ENCODE results near the gene MEIOSIN.
A peak's percentile ranks its signal among the peaks of the same experiment; 100 is the strongest.

The MEIOSIN gene

DNA sequence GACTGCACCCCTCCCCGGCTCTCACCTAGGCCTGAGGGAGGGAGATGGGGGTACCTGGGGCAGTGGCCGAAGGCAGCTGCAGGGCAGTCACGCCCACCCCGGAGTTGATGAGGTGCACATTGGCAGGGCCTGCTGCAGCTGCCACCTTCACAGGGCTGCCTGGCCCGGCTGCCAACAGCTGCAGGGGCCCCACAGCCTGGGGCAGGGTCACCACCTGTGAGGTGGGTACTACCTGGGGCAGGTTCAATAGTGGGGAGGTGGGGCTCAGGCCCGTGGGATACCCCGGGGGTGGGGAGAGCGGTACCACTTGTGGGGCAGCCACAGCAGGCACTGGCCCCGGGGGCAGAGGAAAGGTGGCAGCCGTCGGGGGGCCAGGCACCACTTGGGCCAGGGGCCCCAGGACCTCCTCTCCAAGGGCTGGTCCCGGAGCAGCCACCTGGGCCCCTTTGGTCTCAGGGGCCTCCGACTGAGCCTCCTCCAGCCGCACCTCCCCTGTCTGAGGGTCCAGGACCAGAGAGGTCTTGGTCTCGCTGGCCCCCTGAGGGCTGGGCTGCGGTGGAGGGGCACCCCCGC, 33.1 kb downstream of the MEIOSIN start:
- Histone ChIP-seq H3K36me3 (no peaks in the 10 kb centered on the region), H3K4me1 (ENCODE audit: control insufficient read depth in 1 of 2, insufficient read depth in 1 of 2, low read depth in 1 of 2, low read length in 1 of 2) (peaks cover 29 to 34% of the 10 kb centered on the region in 2 experiments), H3K27me3 (peaks cover 100% of the 10 kb centered on the region), H3K9me3 (no peaks in the 10 kb centered on the region), H3K4me3 (ENCODE audit: low read depth in 1 of 2, low read length in 1 of 2) (no peak overlapping the region), H3K27ac (no peak overlapping the region)
- TF ChIP-seq CTCF (IDR thresholded peaks at IDR 0.05): no peak

DNA sequence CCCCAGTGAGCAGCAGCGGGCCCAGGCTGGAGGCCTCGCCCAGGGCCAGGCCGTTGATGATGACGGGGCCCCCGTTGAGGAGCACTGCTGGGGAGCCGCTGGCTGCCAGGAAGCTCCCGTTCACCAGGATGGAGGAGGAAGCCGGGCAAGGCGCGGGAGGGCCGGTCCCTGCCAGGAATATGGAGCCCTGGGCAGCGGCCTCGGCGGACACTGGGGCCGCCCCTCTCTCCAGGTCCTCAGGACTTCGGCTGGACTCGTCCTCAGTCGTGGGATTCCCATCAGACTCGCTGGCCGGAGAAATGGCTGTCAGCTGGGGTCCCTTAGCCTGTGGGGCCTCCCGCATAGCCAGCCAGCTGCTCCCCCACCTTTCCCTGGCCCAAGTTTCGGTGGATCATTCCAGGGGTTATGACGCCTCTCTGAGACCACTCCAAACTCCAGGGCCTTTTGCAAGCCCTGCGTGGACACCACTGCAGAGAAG, 33.7 kb downstream of the MEIOSIN start:
- Histone ChIP-seq H3K36me3 (no peaks in the 10 kb centered on the region), H3K4me3 (ENCODE audit: low read depth in 1 of 2, low read length in 1 of 2) (no peak overlapping the region), H3K27ac (no peak overlapping the region), H3K9me3 (no peaks in the 10 kb centered on the region), H3K4me1 (ENCODE audit: control insufficient read depth in 1 of 2, insufficient read depth in 1 of 2, low read depth in 1 of 2, low read length in 1 of 2) (peaks cover 29 to 34% of the 10 kb centered on the region in 2 experiments), H3K27me3 (peaks cover 100% of the 10 kb centered on the region)
- TF ChIP-seq CTCF (IDR thresholded peaks at IDR 0.05): no peak

DNA sequence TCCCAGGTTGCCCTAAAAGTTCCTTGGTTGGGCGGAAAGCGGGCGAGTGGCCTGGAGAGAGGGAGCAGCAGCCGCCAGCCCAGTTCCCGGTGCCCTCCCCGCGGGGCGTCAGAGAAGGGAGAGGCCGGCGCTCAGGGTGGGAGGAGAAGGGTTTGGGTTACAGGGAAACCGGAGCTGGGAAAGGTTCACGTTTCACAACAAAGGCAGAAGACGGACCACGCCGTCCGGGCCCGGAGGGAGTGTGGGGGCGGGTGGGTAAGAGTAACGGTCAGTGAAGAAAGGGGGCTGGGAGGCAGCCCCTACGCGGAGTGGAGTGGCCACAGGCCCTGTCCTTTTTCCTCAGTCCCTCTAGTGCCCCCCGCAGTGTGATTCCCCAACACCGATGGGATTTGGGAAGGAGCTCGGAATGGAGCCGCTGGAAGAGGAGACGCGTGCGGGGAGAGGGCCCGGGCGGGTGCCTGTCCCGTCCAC, 34.2 kb downstream of the MEIOSIN start:
- no peak for TF ChIP-seq CTCF (IDR thresholded peaks at IDR 0.05)
- Histone ChIP-seq H3K27ac (no peak overlapping the region), H3K4me3 (ENCODE audit: low read depth in 1 of 2, low read length in 1 of 2) (no peak overlapping the region), H3K27me3 (peaks cover 100% of the 10 kb centered on the region), H3K36me3 (no peaks in the 10 kb centered on the region), H3K4me1 (ENCODE audit: control insufficient read depth in 1 of 2, insufficient read depth in 1 of 2, low read depth in 1 of 2, low read length in 1 of 2) (peaks cover 29 to 34% of the 10 kb centered on the region in 2 experiments), H3K9me3 (no peaks in the 10 kb centered on the region)

GRCh38 chr19:45767881-45768654, 34.8 kb downstream of the MEIOSIN start:
- H3K4me1 ChIP-seq (ENCODE audit: control insufficient read depth in 1 of 2, insufficient read depth in 1 of 2, low read depth in 1 of 2, low read length in 1 of 2): peaks cover 29 to 34% of the 10 kb centered on the region in 2 experiments
- H3K27me3 ChIP-seq: peaks cover 100% of the 10 kb centered on the region
- no peaks in the 10 kb centered on the region for H3K36me3 ChIP-seq
- peak overlapping the region in 1 of 2 experiments; percentile 86 for H3K4me3 ChIP-seq (ENCODE audit: low read depth in 1 of 2, low read length in 1 of 2)
- no peak for TF ChIP-seq CTCF (IDR thresholded peaks at IDR 0.05)
- no peaks in the 10 kb centered on the region for H3K9me3 ChIP-seq
- H3K27ac ChIP-seq: no peak overlapping the region

DNA sequence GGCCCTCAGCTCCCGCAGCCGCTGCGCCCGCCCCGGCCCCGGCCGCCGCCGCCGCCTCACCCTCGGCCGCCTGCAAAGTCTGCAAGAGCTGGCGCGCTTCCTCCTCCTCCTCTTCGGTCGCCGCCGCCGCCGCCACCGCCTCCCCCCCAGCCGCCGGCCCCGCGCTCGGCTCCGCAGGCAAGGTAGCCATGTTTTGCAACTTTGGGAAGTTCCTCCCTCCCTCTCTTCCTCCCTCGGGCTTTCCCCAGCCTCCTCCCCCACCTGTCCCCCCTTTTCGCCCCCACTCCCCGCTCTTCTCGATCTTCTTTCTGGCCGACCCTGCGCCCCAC, 35.4 kb downstream of the MEIOSIN start:
- TF ChIP-seq CTCF (IDR thresholded peaks at IDR 0.05): no peak
- H3K4me3 ChIP-seq (ENCODE audit: low read depth in 1 of 2, low read length in 1 of 2): peak overlapping the region; percentile 58 to 86
- no peak overlapping the region for H3K27ac ChIP-seq
- H3K36me3 ChIP-seq: no peaks in the 10 kb centered on the region
- peaks cover 29 to 34% of the 10 kb centered on the region in 2 experiments for H3K4me1 ChIP-seq (ENCODE audit: control insufficient read depth in 1 of 2, insufficient read depth in 1 of 2, low read depth in 1 of 2, low read length in 1 of 2)
- peaks cover 100% of the 10 kb centered on the region for H3K27me3 ChIP-seq
- no peaks in the 10 kb centered on the region for H3K9me3 ChIP-seq
